HG03460 (cell line): ENCODE measurements around the gene CCDC93.

Source experiments
- ATAC-seq: cut with Tn5 transposase; IDR thresholded peaks from one replicate; pipeline ENCODE4 v1.9.1; 2021; ENCODE audit not compliant: unreplicated experiment

The CCDC93 gene

DNA sequence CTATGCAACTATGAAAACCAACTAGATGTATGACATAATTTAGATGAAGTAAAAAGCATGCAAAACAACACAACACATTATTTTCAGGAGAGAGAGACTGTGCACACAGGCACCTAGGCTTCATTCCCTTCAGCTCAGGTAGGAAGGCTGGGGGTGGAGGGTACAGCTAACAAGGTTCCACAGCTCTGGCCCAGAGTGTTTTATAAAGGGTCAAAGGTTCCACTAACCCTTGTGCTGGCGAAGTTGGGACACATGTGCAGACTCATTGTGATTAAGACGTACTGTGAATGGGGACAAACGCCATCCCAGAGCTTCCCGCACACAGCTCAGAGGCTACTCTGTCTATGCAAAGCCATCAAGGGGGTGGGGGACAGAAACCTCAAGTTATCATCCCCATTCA, 19.1 kb downstream of the CCDC93 start:
- no peak for ATAC-seq

DNA sequence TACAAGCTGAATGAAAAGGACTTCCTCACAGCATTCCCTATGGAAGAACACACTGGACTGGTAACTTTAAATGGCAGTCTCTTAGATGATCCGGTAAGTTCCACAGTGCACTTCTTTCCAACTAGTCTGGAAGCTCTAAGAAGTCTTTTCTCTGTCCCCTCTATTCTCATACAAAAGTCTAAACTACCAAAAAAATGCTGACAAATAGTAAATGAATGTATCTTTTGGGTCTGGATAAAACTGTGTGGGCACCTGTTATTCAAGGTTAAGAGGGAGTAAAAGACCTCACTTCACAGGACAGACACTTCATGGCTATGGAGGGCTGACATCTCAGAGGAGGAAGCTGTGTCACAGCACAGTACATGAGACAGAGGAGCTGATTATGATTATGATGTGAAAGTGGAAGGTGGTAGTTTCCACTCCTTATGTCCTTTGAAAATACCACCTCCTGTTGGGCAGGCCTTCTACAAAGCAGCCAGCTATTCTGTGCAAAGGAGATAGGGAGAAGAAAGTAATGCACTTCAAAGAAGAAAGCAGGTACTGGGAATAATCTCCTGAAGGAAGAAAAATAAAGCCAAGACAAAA, 23.9 kb downstream of the CCDC93 start:
- no peak for ATAC-seq

DNA sequence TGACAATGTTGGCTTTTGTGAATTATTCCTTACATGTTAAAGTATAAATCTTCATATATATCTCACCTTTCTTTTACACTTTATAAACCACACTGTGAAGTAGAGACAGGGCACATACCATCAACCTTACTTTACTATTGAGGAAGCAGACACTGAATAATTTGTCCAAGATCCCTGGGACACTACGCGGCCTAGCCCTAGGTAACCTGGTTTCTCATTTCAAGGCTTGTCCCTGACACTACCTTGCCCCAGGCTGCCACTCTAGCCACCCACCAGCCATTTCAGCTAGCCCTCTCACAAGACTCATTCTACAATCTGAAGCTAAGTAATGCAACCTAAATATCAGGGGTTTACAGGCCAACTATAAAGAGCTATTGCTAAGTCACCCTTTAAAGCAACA, 26.7 kb downstream of the CCDC93 start:
- ATAC-seq, result no peak

DNA sequence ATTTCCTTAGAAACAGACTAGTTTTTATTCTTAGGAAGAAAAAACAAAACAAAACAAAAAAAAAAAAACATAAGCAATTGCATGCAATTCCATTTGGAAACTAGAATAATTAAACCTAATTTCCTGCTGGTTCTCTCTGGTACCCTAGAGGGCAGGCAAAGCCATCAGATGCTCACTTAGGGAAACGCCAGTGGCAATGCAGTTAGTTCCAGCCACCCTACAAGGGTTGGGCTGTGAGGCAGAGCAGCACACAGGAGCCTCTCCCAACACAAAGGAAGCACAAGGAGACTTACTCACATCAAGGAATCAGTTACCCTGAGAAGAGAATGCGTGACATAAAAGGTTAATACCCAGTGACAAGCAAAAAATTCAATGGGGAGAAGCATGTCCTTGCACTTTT, 28.8 kb downstream of the CCDC93 start:
- ATAC-seq, result no peak

DNA sequence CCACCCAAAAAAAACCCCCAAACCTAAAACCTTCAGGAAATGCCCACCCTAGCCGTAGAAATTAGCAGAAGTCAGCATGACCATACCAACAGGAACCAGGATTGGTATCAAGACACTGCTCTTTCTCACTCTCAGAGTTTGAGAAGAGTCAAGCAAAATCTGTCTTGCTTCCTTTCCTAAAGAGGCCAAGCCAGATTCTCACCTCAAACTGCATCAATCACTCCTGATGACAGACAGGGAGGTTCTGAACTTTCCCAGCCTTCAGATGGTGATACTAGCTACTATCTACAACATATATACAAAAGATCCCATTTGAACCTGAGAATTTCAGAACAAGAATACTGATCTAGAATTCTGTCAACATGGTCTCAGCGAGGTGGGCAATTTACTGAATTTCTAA, 29.7 kb downstream of the CCDC93 start:
- ATAC-seq, result no peak

DNA sequence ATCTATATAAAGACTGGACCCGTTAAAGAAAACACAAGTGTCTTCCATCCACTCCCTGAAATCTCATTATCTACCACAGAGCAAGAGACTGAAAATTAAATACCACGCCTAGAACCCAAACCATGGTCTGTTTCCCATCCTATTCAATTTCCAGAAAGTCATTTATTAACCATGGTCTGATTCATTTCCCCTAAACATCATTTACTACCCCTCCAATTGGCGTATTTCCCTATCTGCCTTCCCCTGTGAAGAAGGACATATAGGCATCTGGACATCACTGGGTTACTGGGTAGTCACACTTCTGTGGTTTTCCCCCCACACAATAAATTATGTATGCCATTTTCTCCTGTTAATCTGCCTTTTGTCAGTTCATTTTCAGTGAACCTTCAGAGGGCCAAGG, 30.8 kb downstream of the CCDC93 start:
- no peak for ATAC-seq

DNA sequence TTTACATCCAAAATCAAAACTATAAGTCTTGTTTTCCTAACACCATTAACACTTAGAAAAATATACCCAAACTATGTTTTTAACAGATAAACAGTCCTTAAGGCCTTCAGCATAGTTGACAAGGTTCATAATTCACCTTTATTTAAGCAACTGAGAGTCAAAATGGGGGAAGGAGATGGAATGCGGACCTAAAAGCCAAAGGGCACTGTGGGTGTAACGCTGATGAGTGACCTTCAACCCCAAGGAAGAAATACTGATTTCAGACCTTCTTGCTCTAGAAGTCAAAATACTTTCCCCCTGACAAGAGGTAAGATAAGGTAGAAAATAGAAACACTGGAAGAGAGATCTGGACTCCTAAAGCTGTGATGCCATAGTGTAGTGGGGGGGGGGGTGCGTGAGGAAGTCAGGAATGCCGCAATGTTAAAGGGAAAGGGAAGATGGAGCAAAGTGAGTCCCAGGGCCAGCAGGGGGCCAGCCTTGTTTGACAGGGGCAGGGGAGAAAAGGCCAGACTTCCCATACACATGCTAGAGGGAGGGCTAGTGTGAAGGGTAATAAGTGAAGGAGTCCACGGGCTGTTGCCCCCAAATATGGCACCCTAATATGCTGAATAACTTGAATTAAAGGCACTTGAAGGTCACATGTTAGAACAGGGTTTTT, 31.4 kb downstream of the CCDC93 start:
- ATAC-seq, result no peak

DNA sequence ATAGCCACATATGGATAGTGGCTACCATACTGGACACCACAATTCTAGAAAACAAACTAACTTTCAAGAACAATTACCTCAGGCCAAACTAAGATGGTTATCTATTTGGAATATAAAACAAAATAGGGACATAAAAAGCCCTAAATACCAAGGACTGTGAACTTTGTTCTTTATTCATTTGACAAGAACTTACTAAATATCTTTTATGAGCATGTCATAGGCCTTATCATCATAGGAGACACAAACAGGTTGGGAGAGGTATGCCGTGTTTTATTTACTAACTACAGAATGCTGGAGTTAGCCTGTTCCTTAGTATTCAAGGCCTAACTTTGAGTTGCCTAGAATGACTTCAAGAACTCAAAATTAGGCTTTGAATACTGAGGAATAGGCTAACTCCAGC, 32.1 kb downstream of the CCDC93 start:
- no peak for ATAC-seq

DNA sequence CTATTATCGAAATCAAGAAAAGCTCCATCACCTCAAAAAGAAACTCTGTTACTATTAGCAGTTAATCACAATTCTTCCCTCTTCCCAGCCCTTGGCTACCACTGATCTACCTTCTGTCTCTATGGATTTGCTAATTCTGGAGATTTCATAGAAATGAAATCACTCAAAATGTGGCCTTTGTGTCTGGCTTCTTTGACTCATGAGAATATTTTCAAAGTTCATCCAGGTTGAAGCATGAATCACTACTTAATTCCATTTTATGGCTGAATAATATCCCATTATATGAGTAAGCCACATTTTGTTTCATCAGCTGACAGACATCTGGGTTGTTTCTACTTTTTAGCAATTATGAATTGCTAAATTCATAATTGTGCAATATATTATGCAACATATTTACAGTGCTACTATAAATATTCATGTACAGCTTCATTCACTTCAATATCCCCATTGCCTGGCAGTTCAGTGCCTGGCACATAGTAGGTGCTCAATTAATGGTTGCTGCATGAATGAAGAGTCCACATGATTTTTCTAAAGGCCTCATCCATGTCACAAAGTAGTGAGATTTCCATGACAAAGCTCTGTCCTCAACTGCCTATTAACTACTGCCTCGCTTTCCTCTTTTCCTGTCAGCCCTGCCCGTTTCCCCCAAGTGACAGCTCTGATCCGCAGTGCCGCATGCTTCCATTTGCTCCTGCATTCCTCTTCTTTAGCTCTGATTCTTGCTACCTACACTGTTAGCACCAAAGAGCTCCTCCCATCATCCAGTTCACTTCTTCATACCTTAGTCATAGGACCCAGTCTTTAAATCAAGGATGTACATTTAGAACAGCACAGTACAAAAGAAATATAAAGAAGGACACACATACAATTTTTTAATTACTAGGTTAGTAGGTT, 32.8 kb downstream of the CCDC93 start:
- ATAC-seq, result no peak

DNA sequence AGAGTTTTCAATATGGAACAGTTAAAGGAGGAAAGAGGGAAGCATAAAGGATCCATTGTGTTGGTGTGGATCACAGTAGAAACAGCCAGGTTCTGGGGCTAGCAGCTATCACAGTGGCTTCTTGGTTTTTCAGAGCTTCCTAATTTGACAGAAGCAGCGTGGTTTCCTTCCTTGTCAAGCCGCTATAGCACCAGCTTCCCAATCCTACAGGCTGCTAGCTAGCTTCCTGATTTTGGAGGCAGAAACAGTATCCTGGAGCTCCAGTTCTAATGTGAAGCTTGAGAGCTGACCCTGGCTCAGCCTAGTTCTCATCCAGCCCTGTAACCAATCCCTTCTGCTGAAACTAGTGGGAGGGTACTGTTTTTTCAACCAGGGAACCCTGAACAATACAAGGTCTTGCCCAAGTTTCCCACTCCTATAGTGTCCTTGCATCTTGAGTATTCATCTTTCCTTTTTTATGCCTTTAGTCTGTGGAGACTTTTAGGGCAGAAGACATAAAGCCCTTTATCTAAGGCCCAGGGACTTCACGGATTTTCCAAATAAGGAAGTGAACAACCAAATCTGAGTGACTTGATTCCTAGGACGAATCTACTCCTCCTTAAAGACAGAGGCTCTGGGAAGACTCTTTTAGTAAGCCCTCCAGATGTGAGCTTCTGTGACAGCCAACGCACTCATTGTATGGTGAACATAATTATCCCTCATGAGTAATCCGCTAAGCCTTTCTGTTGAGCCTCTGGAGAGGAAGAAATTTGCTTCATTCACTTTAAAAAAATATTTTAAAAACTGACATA, 33.8 kb downstream of the CCDC93 start:
- no peak for ATAC-seq

DNA sequence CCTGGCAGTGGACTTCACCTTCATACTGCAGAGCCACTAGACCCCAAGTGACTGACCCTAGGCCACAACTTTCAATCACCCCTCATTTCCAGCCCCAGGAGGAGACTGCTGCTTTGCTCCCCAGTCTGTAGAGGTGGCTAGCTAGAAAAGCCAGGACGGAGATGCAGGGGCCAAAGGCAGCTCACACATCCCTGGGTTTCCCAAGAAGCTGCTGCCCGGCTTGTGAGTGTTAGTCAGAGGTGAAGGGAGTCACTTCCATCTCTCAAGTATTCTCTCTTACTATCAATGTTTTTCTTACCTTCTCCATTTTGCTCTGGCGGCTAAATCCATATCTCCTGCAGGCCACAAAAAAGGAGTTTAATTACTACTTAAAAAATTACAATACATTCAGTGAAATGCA, 36.2 kb downstream of the CCDC93 start:
- no peak for ATAC-seq

DNA sequence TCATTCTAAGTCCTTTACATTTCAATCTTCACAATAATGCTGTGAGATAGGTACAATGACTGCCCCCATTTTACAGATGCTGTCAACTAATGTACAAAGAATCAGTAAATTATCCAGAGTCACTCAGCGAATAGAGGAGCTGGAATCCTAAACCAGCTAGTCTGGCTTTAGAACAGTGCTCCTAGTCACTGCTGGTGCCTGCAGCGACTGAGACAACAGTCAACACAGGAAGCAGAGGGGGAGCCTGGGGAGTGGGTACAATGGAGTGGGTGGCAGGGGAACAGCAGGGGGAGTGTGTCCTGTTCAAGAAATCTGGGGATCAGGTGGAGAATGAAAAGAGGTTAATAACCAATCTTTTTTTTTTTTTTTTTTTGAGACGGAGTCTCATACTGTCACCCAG, 37.3 kb downstream of the CCDC93 start:
- ATAC-seq, result no peak

DNA sequence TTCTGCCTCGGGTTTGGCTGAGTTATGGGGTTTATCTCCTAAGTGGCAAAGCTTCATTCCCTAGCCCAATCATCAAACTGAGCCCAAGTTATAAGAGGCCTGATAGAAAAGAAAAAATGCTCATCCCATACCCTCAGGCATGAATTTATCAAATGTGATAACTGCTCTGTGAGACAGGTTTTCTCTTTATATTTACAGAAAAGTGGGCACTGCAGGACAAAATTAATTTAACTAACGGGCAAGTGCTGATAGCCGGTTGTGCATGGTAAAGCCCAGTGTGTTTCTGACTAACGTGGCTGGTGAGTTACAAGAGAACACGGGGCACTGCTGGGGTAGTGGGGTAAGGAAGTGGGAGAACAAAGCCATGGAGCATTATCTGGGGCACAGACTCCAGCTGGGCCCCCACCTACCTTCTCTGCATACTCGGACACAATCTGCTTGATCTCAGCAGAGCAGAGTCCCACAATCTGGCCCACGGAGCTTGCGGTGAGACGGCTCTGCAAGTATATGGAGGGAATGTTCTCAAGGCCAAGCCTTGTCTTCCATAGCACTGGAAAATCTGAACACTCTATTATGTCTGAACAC, 40.3 kb downstream of the CCDC93 start:
- no peak for ATAC-seq

DNA sequence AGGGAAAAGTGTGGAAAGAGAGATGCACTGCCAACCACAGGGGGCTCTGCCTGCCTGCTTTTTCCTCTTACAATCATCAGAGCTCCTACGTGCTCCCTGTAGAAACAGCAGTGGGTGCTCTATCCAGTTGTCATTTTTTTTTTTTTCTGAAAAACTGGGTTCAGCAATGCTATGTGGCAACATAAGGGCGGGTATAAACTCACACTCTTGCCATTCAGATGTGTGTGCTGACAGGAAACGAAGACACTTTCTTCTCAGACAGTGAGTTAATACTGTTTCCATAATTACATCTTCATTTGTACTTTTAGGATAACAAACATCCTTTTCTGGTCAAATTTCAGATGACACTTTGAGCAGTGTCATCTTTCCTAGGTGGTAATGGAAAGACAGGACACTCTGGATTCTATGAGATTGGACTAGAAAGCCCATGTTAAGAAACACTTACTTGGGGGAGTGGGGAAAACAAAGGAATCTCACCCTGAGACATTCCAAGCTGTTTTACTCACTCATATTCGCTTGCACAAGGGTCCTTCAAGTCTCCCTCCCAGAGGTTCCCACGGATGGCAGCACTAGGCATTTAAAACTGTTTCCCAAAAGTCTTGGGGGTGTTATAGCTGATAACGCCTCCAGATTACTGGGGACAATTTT, 41.3 kb downstream of the CCDC93 start:
- no peak for ATAC-seq

DNA sequence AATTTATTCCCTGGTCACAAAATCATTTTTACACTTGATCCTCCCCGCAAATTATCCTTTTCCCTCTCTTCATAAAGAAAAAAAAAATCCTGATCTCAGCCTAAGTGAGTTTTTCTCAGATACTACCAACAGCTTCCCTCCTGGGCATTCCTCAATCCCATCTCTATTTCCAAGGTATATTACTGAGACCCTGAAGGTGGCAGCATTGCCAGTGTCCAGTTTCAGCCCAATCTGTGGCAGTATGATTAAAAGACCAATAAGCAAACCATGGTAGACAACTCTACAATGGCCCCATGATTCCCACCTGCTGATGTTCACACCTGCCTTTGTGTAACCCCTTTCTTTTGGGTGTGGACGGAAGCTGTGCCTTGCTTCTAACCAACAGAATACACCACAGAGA, 45.1 kb downstream of the CCDC93 start:
- ATAC-seq, result no peak

DNA sequence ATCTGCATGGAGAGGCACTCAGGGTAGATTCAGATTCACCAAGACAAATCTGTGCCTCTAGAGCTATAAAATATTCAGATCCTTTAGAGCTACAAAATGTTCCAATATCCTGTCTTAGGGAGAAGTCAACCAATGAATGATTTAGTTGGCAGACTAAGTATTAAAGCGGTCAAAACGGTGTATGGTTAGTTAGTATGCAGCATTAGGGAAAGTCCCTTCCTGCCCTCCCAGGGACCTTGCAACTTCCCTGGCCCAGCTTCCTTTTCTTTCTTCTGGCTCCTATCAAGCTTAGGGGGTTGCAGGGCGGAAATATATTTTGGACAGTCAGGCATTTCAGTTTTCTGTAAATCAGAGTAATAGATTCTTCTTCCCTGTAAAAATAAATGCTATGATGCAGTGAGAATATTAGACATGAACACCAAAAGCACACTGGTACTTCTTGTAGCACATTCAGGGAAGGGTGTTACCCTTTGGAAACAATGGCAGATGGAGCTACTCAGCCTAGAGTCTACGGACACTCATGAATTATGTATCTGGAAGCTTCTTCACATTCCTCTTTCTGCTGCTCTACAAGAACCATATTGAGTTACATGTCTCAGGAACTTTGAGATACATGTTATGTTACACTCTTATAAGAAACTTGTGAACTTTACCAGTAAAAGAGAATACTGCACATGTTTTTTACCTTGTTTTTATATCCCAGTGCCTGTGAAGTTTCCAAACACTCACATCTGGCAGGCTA, 45.7 kb downstream of the CCDC93 start:
- no peak for ATAC-seq

DNA sequence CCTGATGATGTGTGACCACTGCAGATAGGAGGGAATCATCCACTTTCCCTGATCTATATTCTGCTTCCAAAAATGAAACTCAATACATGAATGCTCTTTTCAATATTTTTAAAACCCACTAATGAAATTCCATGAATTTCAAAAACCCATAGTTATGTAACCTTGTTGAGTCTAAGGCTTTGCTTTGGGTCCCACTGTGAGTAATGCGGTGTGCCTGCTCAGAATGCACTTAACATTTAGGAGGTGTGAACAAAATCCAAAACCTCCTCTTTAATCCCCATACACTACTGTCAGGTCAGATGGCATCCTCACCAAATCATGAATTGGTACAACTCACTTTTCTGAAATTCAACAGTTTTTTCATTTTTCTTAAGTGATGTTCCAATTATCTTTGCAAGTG, 50.4 kb downstream of the CCDC93 start:
- ATAC-seq, result no peak

DNA sequence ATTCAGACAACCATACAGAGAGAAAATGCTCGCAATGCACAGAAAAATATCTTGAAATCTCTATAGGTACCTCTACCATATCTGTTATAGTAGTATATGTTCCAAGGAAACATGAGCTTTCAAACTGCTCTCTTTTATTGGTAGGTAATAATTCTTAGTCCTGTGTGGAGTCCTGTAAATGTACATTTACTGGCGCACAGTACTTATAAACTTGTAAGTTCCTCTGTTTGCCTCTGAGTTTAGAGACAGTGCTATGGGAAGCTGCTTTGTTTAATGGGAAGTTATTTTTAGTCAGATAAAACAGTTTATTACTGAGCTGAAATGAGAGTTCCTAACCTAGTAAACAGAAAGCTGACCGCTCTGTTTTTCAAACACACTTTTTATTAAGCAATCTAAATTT, 52.7 kb downstream of the CCDC93 start:
- ATAC-seq, result no peak

DNA sequence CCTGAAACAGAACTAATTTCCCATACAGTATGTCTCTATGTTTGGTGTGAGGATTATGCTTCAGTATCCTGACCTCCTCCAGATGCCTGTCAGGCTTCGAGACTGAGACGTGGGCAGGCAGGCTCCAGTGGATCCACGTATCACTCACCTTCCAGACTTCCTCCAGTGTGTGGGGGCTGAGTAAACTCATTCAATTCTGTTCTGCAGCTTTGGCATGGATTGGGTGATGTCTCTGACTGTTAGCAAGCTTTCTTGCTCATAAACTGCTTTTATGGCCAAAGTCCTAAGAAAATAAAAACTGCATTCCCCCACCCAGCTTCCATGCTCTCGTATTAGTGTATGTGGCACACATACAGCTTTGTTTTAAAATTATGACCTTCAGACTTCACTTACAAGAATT, 53.6 kb downstream of the CCDC93 start:
- ATAC-seq, result no peak

DNA sequence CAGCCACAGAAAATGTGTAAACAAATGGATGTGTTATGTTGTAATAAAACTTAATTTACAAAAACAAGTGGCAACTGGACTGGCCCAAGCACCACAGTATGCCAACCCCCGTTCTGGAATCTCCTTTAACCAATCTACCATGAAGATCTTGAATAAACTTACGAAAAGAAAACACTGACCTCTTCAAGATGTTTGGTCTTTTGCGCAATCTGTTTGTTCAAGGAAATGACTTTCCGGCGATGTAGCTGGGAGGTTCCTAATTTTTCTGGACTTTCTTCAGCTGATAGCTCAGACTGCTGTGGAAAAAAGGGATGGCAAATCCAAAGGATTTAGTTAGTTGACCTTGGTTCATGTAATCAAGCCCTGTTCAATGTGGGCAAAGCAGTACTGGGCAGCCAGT, 55.7 kb downstream of the CCDC93 start:
- ATAC-seq, result no peak
